T-cell (primary cell): ENCODE data around the gene RAET1G. TPM values are rescaled to one million over a fixed set of nuclear protein-coding genes. Genes with fewer than 3 reads are reported as not detected.
"Not testable (repeated sequence)": the region's sequence is repeated elsewhere in the genome, so short reads cannot be mapped to it uniquely, and the experiment has no call there.

ENCODE experiments used
- ATAC-seq, 4 experiments: fragments of 200-7000 bp in 3 of 4; fragments of 150-1000 bp in 1 of 4; cut with Tn5 transposase; replicated peaks in 1 of 4; 1 replicate in 3 of 4; 2 replicates in 1 of 4; pipeline ENCODE4 v1.10.0; 2021; ENCODE audit warnings: moderate library complexity in 3 of 4, mild to moderate bottlenecking in 2 of 4, moderate number of reproducible peaks in 1 of 4
- CTCF ChIA-PET, 2 donors: fragments of 300-600 bp; sonication (Branson Sonifier 250); formaldehyde crosslinking; loops; one replicate each; lab custom pipeline; 2022; ENCODE audit warnings: antibody characterized with exemption in 2 of 2; lab: Charles Lee
- POLR2A ChIA-PET, 2 donors: fragments of 300-600 bp; sonication (Branson Sonifier 250); formaldehyde crosslinking; loops; one replicate each; lab custom pipeline; 2022; ENCODE audit warnings: antibody characterized with exemption in 2 of 2; lab: Charles Lee
- DNase-seq, 35 experiments: peaks; one replicate each; pipeline versions ENCODE4 v3.0.0 to v3.0.0-alpha.2; 2013 to 2023
- H3K27ac ChIP-seq: one replicate; pipeline ENCODE4 v1.5.1; 2013; ENCODE audit warnings: low read length
- H3K27me3 ChIP-seq, 2 experiments: replicated peaks in 1 of 2; 1 replicate in 1 of 2; 2 replicates in 1 of 2; pipeline versions ENCODE4 v1.6.1 to v1.7.0; 2013; ENCODE audit warnings: low read length in 1 of 2, mixed read lengths in 1 of 2; ENCODE audit not compliant: control insufficient read depth in 2 of 2, insufficient read depth in 2 of 2; ENCODE audit errors: extremely low read depth in 1 of 2
- H3K36me3 ChIP-seq, 2 donors: 1 replicate in 1 of 2; 2 replicates in 1 of 2; pipeline versions ENCODE4 v1.6.1 to v1.7.0; 2013; ENCODE audit warnings: low read length in 1 of 2; ENCODE audit not compliant: control insufficient read depth in 2 of 2, insufficient read depth in 1 of 2; ENCODE audit errors: extremely low read depth in 1 of 2
- H3K4me1 ChIP-seq, 2 experiments: 1 replicate in 1 of 2; 2 replicates in 1 of 2; pipeline versions ENCODE4 v1.6.1 to v1.7.0; 2013; ENCODE audit warnings: low read length in 2 of 2, mixed read lengths in 1 of 2; ENCODE audit not compliant: insufficient read depth in 2 of 2, control insufficient read depth in 1 of 2; ENCODE audit errors: extremely low read depth in 1 of 2
- H3K4me3 ChIP-seq, 2 donors: 1 replicate in 1 of 2; 2 replicates in 1 of 2; pipeline versions ENCODE4 v1.5.1 to v1.7.0; 2013; ENCODE audit warnings: mild to moderate bottlenecking in 2 of 2, low read length in 1 of 2, moderate library complexity in 1 of 2; ENCODE audit not compliant: control insufficient read depth in 1 of 2; ENCODE audit errors: extremely low read depth in 1 of 2
- H3K9me3 ChIP-seq: 2 replicates; pipeline ENCODE4 v1.7.0; 2013
- H3K27ac Mint-ChIP-seq, 2 donors: one replicate each; pipeline ENCODE4 v1.8.0; 2020 to 2021; ENCODE audit warnings: mild to moderate bottlenecking in 2 of 2, mixed read lengths in 2 of 2
- H3K27me3 Mint-ChIP-seq, 2 donors: one replicate each; pipeline ENCODE4 v1.8.0; 2021 to 2022; ENCODE audit warnings: mixed read lengths in 2 of 2
- H3K36me3 Mint-ChIP-seq: one replicate; pipeline ENCODE4 v1.8.0; 2021; ENCODE audit warnings: mixed read lengths
- H3K4me1 Mint-ChIP-seq, 3 donors: one replicate each; pipeline ENCODE4 v1.8.0; 2020 to 2022; ENCODE audit warnings: mixed read lengths in 3 of 3, mild to moderate bottlenecking in 1 of 3
- H3K4me3 Mint-ChIP-seq, 3 donors: one replicate each; pipeline ENCODE4 v1.8.0; 2020 to 2022; ENCODE audit warnings: mild to moderate bottlenecking in 3 of 3, mixed read lengths in 3 of 3, moderate library complexity in 3 of 3
- H3K9me3 Mint-ChIP-seq, 3 donors: one replicate each; pipeline ENCODE4 v1.8.0; 2020 to 2022; ENCODE audit warnings: mixed read lengths in 3 of 3
- WGBS: methylation state at CpG from one replicate; pipeline ENCODE4 v1.1.5; 2013; ENCODE audit warnings: missing lambda C conversion rate; ENCODE audit not compliant: insufficient coverage; 5-methylcytosine and 5-hydroxymethylcytosine counted together
- total RNA-seq, 35 experiments: library from RNA in 6 of 35; stranded (reverse) in 6 of 35; fragments of 120-200 nt in 1 of 35; gene quantifications; one replicate each; pipeline versions ENCODE4 v1.2.1 to v1.2.4 and lab custom pipeline; 2013 to 2026

Gene RAET1G
- total RNA-seq, 5 donors from 2014 or later (not counting 1 experiment from before 2014, with no cell fraction given): not detected

DNA sequence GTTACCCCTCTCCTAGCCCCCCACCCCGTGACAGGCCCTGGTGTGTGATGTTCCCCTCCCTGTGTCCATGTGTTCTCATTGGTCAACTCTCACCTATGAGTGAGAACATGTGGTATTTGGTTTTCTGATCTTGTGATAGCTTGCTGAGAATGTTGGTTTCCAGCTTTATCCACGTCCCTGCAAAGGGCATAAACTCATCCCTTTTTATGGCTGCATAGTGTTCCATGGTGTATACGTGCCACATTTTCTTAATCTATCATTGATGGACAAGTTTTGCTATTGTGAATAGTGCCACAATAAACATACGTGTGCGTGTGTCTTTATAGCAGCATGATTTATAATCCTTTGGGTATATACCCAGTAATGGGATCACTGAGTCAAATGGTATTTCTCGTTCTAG, 31.1 kb downstream of the RAET1G start:
- H3K27me3 Mint-ChIP-seq: peaks cover 11 to 27% of the 10 kb centered on the region in 2 donors
- CTCF ChIA-PET, H3K36me3 Mint-ChIP-seq, POLR2A ChIA-PET, H3K27ac Mint-ChIP-seq, ATAC-seq, H3K36me3 ChIP-seq, DNase-seq, H3K9me3 ChIP-seq, H3K4me3 ChIP-seq, H3K4me3 Mint-ChIP-seq, H3K9me3 Mint-ChIP-seq, H3K27ac ChIP-seq, H3K27me3 ChIP-seq: not testable (repeated sequence)
- WGBS: no CpG with 5 or more reads among the region's 6 CpGs
- H3K4me1 Mint-ChIP-seq: peaks cover 6 to 14% (median 11%) of the 10 kb centered on the region in 3 donors
- peaks cover 0 to 12% of the 10 kb centered on the region in 2 experiments for H3K4me1 ChIP-seq

DNA sequence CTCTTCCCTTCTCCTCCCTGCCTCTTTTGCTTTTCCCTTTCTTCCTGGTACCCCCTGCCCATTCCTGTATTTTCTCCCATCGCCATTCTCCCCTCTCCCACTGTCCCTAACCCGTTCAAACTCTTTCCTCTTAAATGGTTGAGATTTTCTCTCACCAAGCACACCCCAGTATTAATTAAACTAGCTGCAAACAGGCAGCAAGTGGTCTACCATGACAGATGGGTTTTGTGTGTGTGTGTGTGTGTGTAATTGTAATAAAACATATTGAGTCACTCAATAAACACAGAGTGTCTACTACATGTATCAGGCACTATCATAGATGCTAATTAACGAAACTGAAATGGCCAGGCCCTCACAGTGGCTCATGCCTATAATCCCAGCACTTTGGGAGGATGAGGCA, 31.7 kb downstream of the RAET1G start:
- CTCF ChIA-PET: no interaction called here
- no peak for ATAC-seq
- no CpG with 5 or more reads among the region's 3 CpGs for WGBS
- H3K9me3 ChIP-seq: no peaks in the 10 kb centered on the region
- no peaks in the 10 kb centered on the region for H3K9me3 Mint-ChIP-seq
- H3K4me1 ChIP-seq: peaks cover 0 to 9% of the 10 kb centered on the region in 2 experiments
- H3K27me3 ChIP-seq: peaks cover 0 to 4% of the 10 kb centered on the region in 2 experiments
- no peak overlapping the region for H3K27ac Mint-ChIP-seq
- peaks cover 6 to 9% (median 9%) of the 10 kb centered on the region in 3 donors for H3K4me1 Mint-ChIP-seq
- H3K4me3 ChIP-seq: no peak overlapping the region
- H3K4me3 Mint-ChIP-seq: no peak overlapping the region
- no peak for DNase-seq
- POLR2A ChIA-PET: no interaction called here
- peaks cover 12 to 27% of the 10 kb centered on the region in 2 donors for H3K27me3 Mint-ChIP-seq
- no peak overlapping the region for H3K27ac ChIP-seq
- H3K36me3 Mint-ChIP-seq: no peaks in the 10 kb centered on the region
- no peaks in the 10 kb centered on the region for H3K36me3 ChIP-seq

DNA sequence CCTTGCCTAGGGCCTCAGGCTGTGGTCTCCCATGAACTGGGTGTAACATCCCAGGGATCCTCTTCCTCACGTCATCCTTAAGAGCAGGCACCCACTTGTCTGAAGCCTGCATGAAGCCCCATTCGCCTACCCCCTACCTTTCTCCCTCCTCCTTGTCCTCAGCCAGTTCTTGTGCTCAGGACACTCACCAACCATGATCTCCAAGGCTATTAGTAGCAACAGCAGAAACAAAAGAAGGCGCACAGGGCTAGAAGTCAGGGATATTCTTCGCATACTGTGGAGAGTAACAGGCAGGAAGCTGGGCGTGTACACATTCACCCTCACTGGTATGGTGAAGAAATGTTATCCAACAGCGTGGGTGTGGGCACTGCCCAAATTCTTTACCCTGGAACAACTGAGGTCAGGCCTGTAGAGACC, 32.3 kb downstream of the RAET1G start:
- Mint-ChIP-seq H3K27ac (no peak overlapping the region), H3K27me3 (peaks cover 12 to 27% of the 10 kb centered on the region in 2 donors), H3K4me3 (no peak overlapping the region), H3K9me3 (no peaks in the 10 kb centered on the region), H3K4me1 (peaks cover 1 to 3% (median 3%) of the 10 kb centered on the region in 3 donors), H3K36me3 (no peaks in the 10 kb centered on the region)
- no peaks in the 10 kb centered on the region for H3K36me3 ChIP-seq
- CTCF ChIA-PET: no interaction called here
- no peaks in the 10 kb centered on the region for H3K9me3 ChIP-seq
- DNase-seq: no peak
- POLR2A ChIA-PET: no interaction called here
- no peak overlapping the region for H3K4me3 ChIP-seq
- peaks cover 0 to 4% of the 10 kb centered on the region in 2 experiments for H3K27me3 ChIP-seq
- WGBS: 82% methylated on average over 2 of the region's 6 CpGs
- no peak for ATAC-seq
- peaks cover 0 to 4% of the 10 kb centered on the region in 2 experiments for H3K4me1 ChIP-seq
- H3K27ac ChIP-seq: no peak overlapping the region

DNA sequence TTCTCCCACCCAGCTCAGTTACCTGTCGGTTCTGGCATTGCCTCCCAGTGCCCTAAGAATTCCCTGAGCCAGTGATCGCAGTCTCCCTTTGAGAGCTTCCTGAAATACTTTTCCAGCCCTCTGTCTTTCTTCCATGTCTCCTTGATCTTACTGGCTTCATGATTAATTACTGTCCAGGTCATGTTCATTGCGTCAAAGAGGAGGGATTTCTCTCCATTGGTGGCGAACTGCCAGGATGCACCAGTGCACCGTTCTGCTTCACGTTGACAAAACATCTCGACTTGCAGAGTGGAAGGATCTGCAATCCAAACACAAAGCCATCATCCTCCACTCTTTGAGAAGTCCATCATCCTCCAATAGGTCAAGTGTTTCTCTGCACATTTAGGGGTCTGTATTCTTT, 33.6 kb downstream of the RAET1G start:
- Histone ChIP-seq H3K36me3 (no peaks in the 10 kb centered on the region), H3K9me3 (no peaks in the 10 kb centered on the region), H3K4me1 (no peaks in the 10 kb centered on the region), H3K27me3 (peaks cover 0 to 9% of the 10 kb centered on the region in 2 experiments), H3K4me3 (no peak overlapping the region), H3K27ac (no peak overlapping the region)
- Mint-ChIP-seq H3K4me1 (no peaks in the 10 kb centered on the region), H3K9me3 (no peaks in the 10 kb centered on the region), H3K27ac (no peak overlapping the region), H3K36me3 (no peaks in the 10 kb centered on the region), H3K27me3 (peaks cover 12 to 22% of the 10 kb centered on the region in 2 donors), H3K4me3 (no peak overlapping the region)
- DNase-seq: no peak
- POLR2A ChIA-PET: no interaction called here
- no peak for ATAC-seq
- CTCF ChIA-PET: no interaction called here
- WGBS: 66% methylated on average over 6 of the region's 7 CpGs

DNA sequence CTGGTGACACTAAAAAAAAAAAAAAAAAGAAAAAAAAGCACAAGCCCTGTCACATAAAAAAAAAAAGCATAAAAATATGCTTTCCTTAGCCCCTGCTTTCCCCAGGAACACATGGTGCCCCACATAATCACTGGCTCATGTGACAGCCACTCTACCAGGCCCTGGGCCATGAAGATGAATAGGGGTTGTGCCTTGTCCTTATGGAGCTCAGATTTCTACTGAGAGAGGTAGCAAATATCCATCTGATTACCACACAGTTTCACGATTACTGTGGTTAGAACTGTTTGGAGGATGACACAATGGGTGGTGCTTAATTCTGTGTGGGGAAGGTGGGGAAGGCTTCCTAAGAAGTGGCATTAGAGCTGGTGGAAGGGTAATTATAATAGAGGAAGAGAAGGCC, 34.3 kb downstream of the RAET1G start:
- Mint-ChIP-seq H3K4me1 (no peaks in the 10 kb centered on the region), H3K27me3 (peaks cover 12 to 24% of the 10 kb centered on the region in 2 donors), H3K27ac (no peak overlapping the region), H3K4me3 (no peak overlapping the region), H3K9me3 (no peaks in the 10 kb centered on the region), H3K36me3 (no peaks in the 10 kb centered on the region)
- ChIA-PET POLR2A (no interaction called here), CTCF (no interaction called here)
- Histone ChIP-seq H3K4me1 (no peaks in the 10 kb centered on the region), H3K27ac (no peak overlapping the region), H3K27me3 (peaks cover 0 to 9% of the 10 kb centered on the region in 2 experiments), H3K36me3 (no peaks in the 10 kb centered on the region), H3K9me3 (no peaks in the 10 kb centered on the region), H3K4me3 (no peak overlapping the region)
- no peak for DNase-seq
- WGBS: no CpG with 5 or more reads among the region's 1 CpG
- ATAC-seq: no peak

DNA sequence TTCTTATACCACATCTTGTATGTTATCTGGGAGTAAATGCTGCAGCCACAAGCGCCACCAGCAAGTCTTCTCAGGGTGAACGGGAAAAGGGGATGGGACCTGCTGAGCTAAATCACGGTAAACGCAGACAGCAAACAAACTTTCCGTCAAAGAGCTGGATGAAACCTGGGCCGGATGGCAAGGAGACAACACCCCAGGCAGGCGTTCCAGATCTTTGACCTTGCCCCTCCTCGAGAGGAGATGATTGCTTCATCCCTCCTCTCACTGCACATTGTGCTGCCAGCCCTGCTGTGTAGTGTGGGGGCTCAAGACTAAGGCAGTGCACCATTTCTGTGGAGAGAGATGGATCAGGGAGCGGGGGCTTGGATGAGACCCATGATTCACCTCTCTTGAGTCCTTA, 34.8 kb downstream of the RAET1G start:
- Mint-ChIP-seq H3K27ac (no peak overlapping the region), H3K9me3 (no peaks in the 10 kb centered on the region), H3K27me3 (peaks cover 12 to 22% of the 10 kb centered on the region in 2 donors), H3K4me3 (no peak overlapping the region), H3K36me3 (no peaks in the 10 kb centered on the region), H3K4me1 (no peaks in the 10 kb centered on the region)
- Histone ChIP-seq H3K4me3 (no peak overlapping the region), H3K27me3 (peaks cover 0 to 9% of the 10 kb centered on the region in 2 experiments), H3K36me3 (no peaks in the 10 kb centered on the region), H3K9me3 (no peaks in the 10 kb centered on the region), H3K27ac (no peak overlapping the region), H3K4me1 (no peaks in the 10 kb centered on the region)
- ChIA-PET POLR2A (no interaction called here), CTCF (no interaction called here)
- no peak for ATAC-seq
- no peak for DNase-seq
- WGBS: 90% methylated on average over 2 of the region's 9 CpGs

DNA sequence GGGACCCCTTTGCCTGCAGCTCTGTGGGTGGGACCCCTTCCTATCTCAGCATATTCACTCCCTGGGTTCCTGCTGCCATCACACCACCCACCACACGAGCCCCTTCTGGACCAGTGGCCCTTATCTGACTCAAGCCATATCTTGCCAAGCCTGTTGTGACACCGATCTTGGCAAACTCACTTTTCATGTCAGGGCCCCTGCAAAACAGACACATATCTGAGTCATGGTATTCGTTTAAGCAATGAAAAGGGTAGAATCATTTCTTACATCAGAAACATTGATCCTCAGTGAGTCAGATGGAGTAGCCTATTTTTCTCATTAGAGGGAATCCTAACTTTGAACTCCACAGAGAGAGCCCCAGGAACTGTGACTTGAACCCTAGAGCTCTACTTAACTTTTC, 35.6 kb downstream of the RAET1G start:
- H3K4me1 Mint-ChIP-seq: no peaks in the 10 kb centered on the region
- H3K27ac Mint-ChIP-seq: no peak overlapping the region
- no peak overlapping the region for H3K27ac ChIP-seq
- H3K4me1 ChIP-seq: no peaks in the 10 kb centered on the region
- ATAC-seq (no peak), DNase-seq (no peak)
- peaks cover 12 to 22% of the 10 kb centered on the region in 2 donors for H3K27me3 Mint-ChIP-seq
- H3K36me3 ChIP-seq: no peaks in the 10 kb centered on the region
- H3K4me3 Mint-ChIP-seq: no peak overlapping the region
- no peaks in the 10 kb centered on the region for H3K9me3 Mint-ChIP-seq
- CTCF ChIA-PET: no interaction called here
- H3K9me3 ChIP-seq: no peaks in the 10 kb centered on the region
- no CpG with 5 or more reads among the region's 3 CpGs for WGBS
- POLR2A ChIA-PET: no interaction called here
- peaks cover 0 to 12% of the 10 kb centered on the region in 2 experiments for H3K27me3 ChIP-seq
- H3K36me3 Mint-ChIP-seq: no peaks in the 10 kb centered on the region
- no peak overlapping the region for H3K4me3 ChIP-seq
